K562 (cell line): Measurements from ENCODE around the gene GPR183. TPM values are rescaled to one million over a fixed set of nuclear protein-coding genes. Genes with fewer than 3 reads are reported as not detected.

ENCODE experiments used
- BCLAF1 ChIP-seq, 2 experiments: fragments of 450-650 bp in 1 of 2; IDR thresholded peaks; 2 replicates each; pipeline ENCODE4 v1.6.1; 2011 to 2017; ENCODE audit warnings: low read depth in 2 of 2, antibody characterized with exemption in 1 of 2, borderline replicate concordance in 1 of 2, low read length in 1 of 2, mild to moderate bottlenecking in 1 of 2, mixed read lengths in 1 of 2; ENCODE audit not compliant: control insufficient read depth in 1 of 2
- C11orf30 ChIP-seq: fragments of 450-650 bp; IDR thresholded peaks from 2 replicates; pipeline ENCODE4 v1.6.1; 2016; ENCODE audit warnings: low read depth, mild to moderate bottlenecking
- E2F6 ChIP-seq, 2 experiments: IDR thresholded peaks; 2 replicates each; pipeline ENCODE4 v1.6.1; 2011; ENCODE audit warnings: borderline replicate concordance in 1 of 2, control low read depth in 1 of 2, low read depth in 1 of 2, low read length in 1 of 2, mild to moderate bottlenecking in 1 of 2, mixed read lengths in 1 of 2, moderate library complexity in 1 of 2; ENCODE audit not compliant: insufficient read depth in 1 of 2, insufficient read length in 1 of 2, poor library complexity in 1 of 2, severe bottlenecking in 1 of 2; ENCODE audit errors: extremely low read depth in 1 of 2
- FOXA3 ChIP-seq, 2 experiments: fragments of 450-650 bp in 1 of 2; sonication (generic) in 1 of 2; formaldehyde crosslinking; IDR thresholded peaks in 1 of 2; conservative IDR thresholded peaks in 1 of 2; 2 replicates each; pipeline versions ENCODE4 v1.4.0 to v1.8.0; 2020 to 2022; ENCODE audit warnings: mild to moderate bottlenecking in 2 of 2, missing genetic modification reagents in 1 of 2
- SMARCB1 ChIP-seq: IDR thresholded peaks from 2 replicates; pipeline ENCODE4 v1.6.1; 2011; ENCODE audit warnings: improper control_type of control experiment, low read depth; ENCODE audit not compliant: insufficient read length
- XRCC4 ChIP-seq: IDR thresholded peaks from one replicate; pipeline ENCODE4 v1.6.1; 2011; ENCODE audit not compliant: insufficient read depth, insufficient read length; ENCODE audit errors: extremely low read depth
- ZBTB7A ChIP-seq: IDR thresholded peaks from 2 replicates; pipeline ENCODE4 v1.6.1; 2011; ENCODE audit warnings: low read depth, mild to moderate bottlenecking, low read length, moderate library complexity, borderline replicate concordance; ENCODE audit not compliant: control insufficient read depth
- ZNF586 ChIP-seq: fragments of 450-650 bp; formaldehyde crosslinking; conservative IDR thresholded peaks from 2 replicates; pipeline ENCODE4 v1.4.0; 2020; ENCODE audit warnings: mild to moderate bottlenecking, moderate library complexity
- polyA plus RNA-seq, 8 experiments: library from polyadenylated mRNA; depleted of rRNA in 4 of 8; stranded (reverse) in 5 of 8; unstranded in 3 of 8; fragments of >200 nt; fragmentation: Nextera tagmentation in 2 of 8; fragmentation: Illumina TruSeq in 1 of 8; extraction: Ambion mirVana in 2 of 8; extraction: Trizol in 1 of 8; gene quantifications; 2 replicates each; pipeline versions ENCODE4 v1.2.1 to v1.2.3, GENCODE V29; 2011 to 2014; ENCODE audit warnings: inconsistent platforms in 1 of 8, missing spikeins in 1 of 8
- total RNA-seq, 7 experiments: library from RNA; depleted of rRNA in 6 of 7; stranded (reverse); fragments of >200 nt in 6 of 7; fragmentation: Illumina TruSeq in 2 of 7; extraction: Trizol in 2 of 7; gene quantifications; 2 replicates each; pipeline versions ENCODE4 v1.2.1 to v1.2.3, GENCODE V29; 2011 to 2021; ENCODE audit warnings: low replicate concordance in 1 of 7

Gene GPR183
- total and polyA plus RNA-seq, 9 of the 15 experiments (the other 6 are each of a cell fraction or from before 2014, with no cell fraction given), result 1.3 to 10.2 (median 3.7) TPM

GRCh38 chr13:99299920-99300341 lies 7.3 kb downstream of the GPR183 start (continued):
- TF ChIP-seq FOXA3 (CRISPR knock-in tag; conservative IDR thresholded peaks at IDR 0.05 in 1 of 2, IDR thresholded peaks at IDR 0.05 in 1 of 2), result no peak
- no peak for TF ChIP-seq XRCC4
- TF ChIP-seq C11orf30, result no peak
- TF ChIP-seq ZNF586 (CRISPR knock-in tag), result no peak
- TF ChIP-seq BCLAF1 (IDR thresholded peaks at IDR 0.05; ENCODE audit: borderline replicate concordance in 1 of 2, control insufficient read depth in 1 of 2, low read depth in 2 of 2, low read length in 1 of 2), result no peak
- no peak for TF ChIP-seq SMARCB1
- no peak for TF ChIP-seq E2F6 (IDR thresholded peaks at IDR 0.05; ENCODE audit: borderline replicate concordance in 1 of 2, extremely low read depth in 1 of 2, insufficient read depth in 1 of 2, insufficient read length in 1 of 2, low read depth in 1 of 2, low read length in 1 of 2, poor library complexity in 1 of 2, severe bottlenecking in 1 of 2)
- TF ChIP-seq ZBTB7A, result no peak
